Calu3 (cell line): ENCODE data around the gene TACO1. TPM values are rescaled to one million over a fixed set of nuclear protein-coding genes. Genes with fewer than 3 reads are reported as not detected.

ENCODE experiments used
- BruUV-seq: library from RNA; stranded (reverse); fragments of 400-500 nt; replicated peaks from 2 replicates; lab custom pipeline; 2021; lab: Mats Ljungman, UMichigan
- CTCF ChIA-PET: fragments of 300-600 bp; sonication (Branson Sonifier 250); formaldehyde crosslinking; loops from one replicate; lab custom pipeline; 2022; ENCODE audit warnings: antibody characterized with exemption; lab: Charles Lee
- DNase-seq: peaks from one replicate; pipeline ENCODE4 v3.0.0; 2022
- H3K27ac Mint-ChIP-seq: one replicate; pipeline ENCODE4 v1.8.0; 2022; ENCODE audit warnings: mixed read lengths; ENCODE audit not compliant: unreplicated experiment
- H3K27me3 Mint-ChIP-seq: one replicate; pipeline ENCODE4 v1.8.0; 2022; ENCODE audit warnings: mixed read lengths; ENCODE audit not compliant: unreplicated experiment
- H3K36me3 Mint-ChIP-seq: one replicate; pipeline ENCODE4 v1.8.0; 2022; ENCODE audit warnings: mild to moderate bottlenecking, moderate library complexity, mixed read lengths; ENCODE audit not compliant: insufficient read depth, unreplicated experiment
- H3K4me1 Mint-ChIP-seq: one replicate; pipeline ENCODE4 v1.8.0; 2022; ENCODE audit warnings: mild to moderate bottlenecking, low read depth, mixed read lengths; ENCODE audit not compliant: unreplicated experiment
- H3K4me3 Mint-ChIP-seq: one replicate; pipeline ENCODE4 v1.8.0; 2022; ENCODE audit warnings: mild to moderate bottlenecking, low read depth, moderate library complexity, mixed read lengths; ENCODE audit not compliant: unreplicated experiment
- H3K9me3 Mint-ChIP-seq: one replicate; pipeline ENCODE4 v1.8.0; 2022; ENCODE audit warnings: low read depth, mixed read lengths; ENCODE audit not compliant: unreplicated experiment
- CTCF ChIP-seq: fragments of 200-600 bp; IDR thresholded peaks from one replicate; pipeline ENCODE4 v1.8.0; 2022; ENCODE audit warnings: antibody characterized with exemption; ENCODE audit not compliant: unreplicated experiment
- intact Hi-C: fragments of 100-400 bp; cut with micrococcal nuclease; formaldehyde crosslinking; loops from one replicate; pipeline ENCODE4 v1.10.0; 2022; ENCODE audit not compliant: unreplicated experiment
- total RNA-seq: library from RNA; stranded (reverse); gene quantifications from 2 replicates; pipeline ENCODE4 v1.2.3, GENCODE V29; 2022

Gene TACO1
- total RNA-seq, 1 experiment from 2014 or later, result 14.1 TPM

DNA sequence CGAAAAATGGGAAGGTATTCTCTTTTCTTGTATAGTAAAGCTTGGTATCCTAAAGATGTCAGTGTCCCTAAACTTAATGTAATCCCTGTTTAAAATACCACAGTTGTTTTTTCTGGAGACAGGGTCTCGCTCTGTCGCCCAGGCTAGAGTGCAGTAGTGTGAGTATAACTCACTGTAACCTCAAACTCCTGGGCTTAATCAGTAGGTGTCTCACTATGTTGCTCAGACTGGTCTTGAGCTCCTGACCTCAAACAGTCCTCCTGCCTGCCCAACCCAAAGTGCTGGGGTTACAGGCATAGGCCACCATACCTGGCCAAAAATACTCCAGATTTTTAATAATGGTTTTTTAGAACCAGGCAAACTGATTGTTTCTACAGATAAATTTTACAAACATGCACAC, 42.3 kb upstream of the TACO1 start:
- Mint-ChIP-seq H3K27ac (no peak overlapping the region), H3K36me3 (no peaks in the 10 kb centered on the region), H3K27me3 (no peaks in the 10 kb centered on the region), H3K4me3 (no peak overlapping the region), H3K4me1 (peaks cover 17% of the 10 kb centered on the region), H3K9me3 (no peaks in the 10 kb centered on the region)
- TF ChIP-seq CTCF, result no peak
- CTCF ChIA-PET, result no interaction called here
- intact Hi-C loops, result no loop called here
- BruUV-seq, result no TSS peak
- DNase-seq, result no peak

DNA sequence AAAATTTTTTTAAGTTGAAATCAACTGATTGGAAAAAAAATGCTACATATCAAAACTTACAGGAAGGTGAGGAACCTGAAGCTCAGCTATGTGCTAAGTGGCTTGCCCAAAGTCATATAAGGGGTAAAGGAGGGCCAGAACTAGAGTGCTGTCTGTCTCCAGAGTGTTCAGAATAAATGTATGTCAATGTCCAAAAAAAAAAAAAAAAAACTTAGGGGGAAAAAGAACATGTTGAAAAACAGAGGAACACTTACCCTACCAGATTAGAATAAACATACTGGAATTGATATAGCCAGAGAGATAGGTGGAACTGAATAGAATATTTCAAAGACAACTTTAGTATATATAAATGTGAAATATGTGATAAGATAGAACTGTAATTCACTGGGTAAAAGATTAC, 38.9 kb upstream of the TACO1 start:
- Mint-ChIP-seq H3K36me3 (no peaks in the 10 kb centered on the region), H3K27me3 (no peaks in the 10 kb centered on the region), H3K27ac (no peak overlapping the region), H3K4me1 (peaks cover 8% of the 10 kb centered on the region), H3K4me3 (no peak overlapping the region), H3K9me3 (no peaks in the 10 kb centered on the region)
- CTCF ChIA-PET, result no interaction called here
- DNase-seq, result no peak
- no peak for TF ChIP-seq CTCF
- intact Hi-C loops, result no loop called here
- no TSS peak for BruUV-seq

- no peak overlapping the region for H3K4me3 Mint-ChIP-seq
- H3K9me3 Mint-ChIP-seq, result no peaks in the 10 kb centered on the region
- CTCF ChIA-PET, result interaction anchor here (0.6 kb wide), 1 partner anchor 604 kb away, joined by 5 read pairs; no protein-coding TSS in a partner anchor
- no peaks in the 10 kb centered on the region for H3K27me3 Mint-ChIP-seq
- no peak for TF ChIP-seq CTCF
- H3K36me3 Mint-ChIP-seq, result no peaks in the 10 kb centered on the region
- no peak overlapping the region for H3K27ac Mint-ChIP-seq
- intact Hi-C loops, result no loop called here
- no peaks in the 10 kb centered on the region for H3K4me1 Mint-ChIP-seq
- DNase-seq, result no peak
- no TSS peak for BruUV-seq
These were observed 37.4 kb upstream of the TACO1 start for GRCh38 chr17:63563339-63563738.

DNA sequence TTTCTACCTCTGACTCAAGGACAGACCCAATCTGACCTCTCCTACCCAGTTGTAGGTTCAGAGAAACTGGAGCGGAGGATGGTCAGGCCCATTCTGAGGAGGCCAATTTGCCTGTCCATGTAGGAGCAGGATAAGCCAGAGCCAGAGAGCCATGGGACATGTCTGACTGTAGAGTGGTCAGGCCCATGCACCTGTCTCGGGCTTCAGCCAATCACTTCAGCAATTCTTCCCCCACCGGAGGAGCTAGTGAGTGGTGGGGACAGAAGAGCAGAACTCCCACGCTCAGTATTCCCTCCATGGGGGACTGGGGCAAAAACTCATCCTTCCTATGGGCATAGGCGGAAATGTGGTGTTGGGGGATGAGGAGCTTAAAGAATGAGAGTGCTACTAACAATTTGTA, 36.1 kb upstream of the TACO1 start:
- DNase-seq, result no peak
- no peak for TF ChIP-seq CTCF
- BruUV-seq, result no TSS peak
- Mint-ChIP-seq H3K4me3 (no peak overlapping the region), H3K4me1 (no peaks in the 10 kb centered on the region), H3K9me3 (no peaks in the 10 kb centered on the region), H3K27me3 (no peaks in the 10 kb centered on the region), H3K27ac (no peak overlapping the region), H3K36me3 (no peaks in the 10 kb centered on the region)
- intact Hi-C loops, result no loop called here
- CTCF ChIA-PET, result no interaction called here
